Kidney epithelial cell (primary cell): ENCODE data around the gene PRR33. TPM values are rescaled to one million over a fixed set of nuclear protein-coding genes. Genes with fewer than 3 reads are reported as not detected.

Source experiments
- DNase-seq: peaks from one replicate; pipeline ENCODE4 v3.0.0-alpha.2; 2010; ENCODE audit warnings: low read depth
- H3K27me3 ChIP-seq: 2 replicates; pipeline ENCODE4 v1.6.0; 2011; ENCODE audit warnings: low read length; ENCODE audit not compliant: control insufficient read depth, insufficient read depth
- H3K36me3 ChIP-seq: 2 replicates; pipeline ENCODE4 v1.5.1; 2011; ENCODE audit warnings: low read length; ENCODE audit not compliant: control insufficient read depth, insufficient read depth
- H3K4me3 ChIP-seq: 2 replicates; pipeline ENCODE4 v1.5.1; 2011; ENCODE audit warnings: low read depth, mild to moderate bottlenecking, control low read depth, low read length
- CTCF ChIP-seq: IDR thresholded peaks from 2 replicates; pipeline ENCODE4 v1.5.1; 2011; ENCODE audit warnings: mild to moderate bottlenecking, moderate library complexity, low read length, control low read depth, inconsistent platforms; ENCODE audit not compliant: insufficient read depth, poor library complexity, severe bottlenecking
- total RNA-seq: library from RNA; depleted of rRNA; stranded (reverse); fragments of >200 nt; gene quantifications from 2 replicates; pipeline ENCODE4 v1.2.3, GENCODE V29; 2015

The PRR33 gene
- total RNA-seq, 1 donor from 2014 or later = not detected

- Histone ChIP-seq H3K36me3 (no peaks in the 10 kb centered on the region), H3K4me3 (no peak overlapping the region), H3K27me3 (peaks cover 18% of the 10 kb centered on the region)
- no peak for TF ChIP-seq CTCF
- DNase-seq = no peak
These were observed 29.3 kb upstream of the PRR33 start for GRCh38 chr11:1920909-1921573.

GRCh38 chr11:1920128-1920908, 28.6 kb upstream of the PRR33 start:
- DNase-seq = no peak
- Histone ChIP-seq H3K4me3 (no peak overlapping the region), H3K36me3 (no peaks in the 10 kb centered on the region), H3K27me3 (peaks cover 16% of the 10 kb centered on the region)
- no peak for TF ChIP-seq CTCF

GRCh38 chr11:1919391-1920127, 27.9 kb upstream of the PRR33 start, which contains the start of gene TNNT3:
TNNT3 (plus strand) TSS chr11:1919703; CDS start chr11:1922875, 3,172 bp downstream.
- TF ChIP-seq CTCF = no peak
- no peak within 1 kb of the TSS for H3K4me3 ChIP-seq
- no peak for DNase-seq
- no peaks in the 10 kb centered on the region for H3K36me3 ChIP-seq
- peaks cover 13% of the 10 kb centered on the region for H3K27me3 ChIP-seq

GRCh38 chr11:1918436-1919315, 27.0 kb upstream of the PRR33 start:
- no peak for DNase-seq
- TF ChIP-seq CTCF = peak; percentile 24
- no peak overlapping the region for H3K4me3 ChIP-seq
- H3K27me3 ChIP-seq = peaks cover 8% of the 10 kb centered on the region
- no peaks in the 10 kb centered on the region for H3K36me3 ChIP-seq

- no peak overlapping the region for H3K4me3 ChIP-seq
- H3K27me3 ChIP-seq = peaks cover 3% of the 10 kb centered on the region
- TF ChIP-seq CTCF = peak; percentile 39
- no peak for DNase-seq
- H3K36me3 ChIP-seq = no peaks in the 10 kb centered on the region
These were observed 26.1 kb upstream of the PRR33 start for GRCh38 chr11:1917523-1918435.
